ENCODE results near the gene SARDH. TPM values are rescaled to one million over a fixed set of nuclear protein-coding genes. Genes with fewer than 3 reads are reported as not detected.
A peak's percentile ranks its signal among the peaks of the same experiment; 100 is the strongest.
"Not testable (repeated sequence)": the region's sequence is repeated elsewhere in the genome, so short reads cannot be mapped to it uniquely, and the experiment has no call there.

SARDH gene
- total and polyA plus RNA-seq, 9 donors, result 2.5 to 10.0 (median 3.3) TPM

- Histone ChIP-seq H3K27ac (no peak overlapping the region), H3K4me3 (no peak overlapping the region), H3K9me3 (no peaks in the 10 kb centered on the region), H3K27me3 (no peaks in the 10 kb centered on the region), H3K4me1 (ENCODE audit: insufficient read depth) (peaks cover 2% of the 10 kb centered on the region), H3K36me3 (no peaks in the 10 kb centered on the region)
- 92 to 95% (median 92%) methylated on average over 15 of the region's 15 CpGs for WGBS, 3 donors
- DNase-seq, result peak; percentile 8 to 31 (median 13)
- intact Hi-C loops (cut with DNase I), result no loop called here
- TF ChIP-seq EP300 (IDR thresholded peaks at IDR 0.05) (no peak), POLR2A (IDR thresholded peaks at IDR 0.05) (no peak)
- TF ChIP-seq, protein P1, sequence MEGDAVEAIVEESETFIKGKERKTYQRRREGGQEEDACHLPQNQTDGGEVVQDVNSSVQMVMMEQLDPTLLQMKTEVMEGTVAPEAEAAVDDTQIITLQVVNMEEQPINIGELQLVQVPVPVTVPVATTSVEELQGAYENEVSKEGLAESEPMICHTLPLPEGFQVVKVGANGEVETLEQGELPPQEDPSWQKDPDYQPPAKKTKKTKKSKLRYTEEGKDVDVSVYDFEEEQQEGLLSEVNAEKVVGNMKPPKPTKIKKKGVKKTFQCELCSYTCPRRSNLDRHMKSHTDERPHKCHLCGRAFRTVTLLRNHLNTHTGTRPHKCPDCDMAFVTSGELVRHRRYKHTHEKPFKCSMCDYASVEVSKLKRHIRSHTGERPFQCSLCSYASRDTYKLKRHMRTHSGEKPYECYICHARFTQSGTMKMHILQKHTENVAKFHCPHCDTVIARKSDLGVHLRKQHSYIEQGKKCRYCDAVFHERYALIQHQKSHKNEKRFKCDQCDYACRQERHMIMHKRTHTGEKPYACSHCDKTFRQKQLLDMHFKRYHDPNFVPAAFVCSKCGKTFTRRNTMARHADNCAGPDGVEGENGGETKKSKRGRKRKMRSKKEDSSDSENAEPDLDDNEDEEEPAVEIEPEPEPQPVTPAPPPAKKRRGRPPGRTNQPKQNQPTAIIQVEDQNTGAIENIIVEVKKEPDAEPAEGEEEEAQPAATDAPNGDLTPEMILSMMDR (IDR thresholded peaks at IDR 0.05), result no peak
These were observed 30.8 kb upstream of the SARDH start for GRCh38 chr9:133768859-133769510.

DNA sequence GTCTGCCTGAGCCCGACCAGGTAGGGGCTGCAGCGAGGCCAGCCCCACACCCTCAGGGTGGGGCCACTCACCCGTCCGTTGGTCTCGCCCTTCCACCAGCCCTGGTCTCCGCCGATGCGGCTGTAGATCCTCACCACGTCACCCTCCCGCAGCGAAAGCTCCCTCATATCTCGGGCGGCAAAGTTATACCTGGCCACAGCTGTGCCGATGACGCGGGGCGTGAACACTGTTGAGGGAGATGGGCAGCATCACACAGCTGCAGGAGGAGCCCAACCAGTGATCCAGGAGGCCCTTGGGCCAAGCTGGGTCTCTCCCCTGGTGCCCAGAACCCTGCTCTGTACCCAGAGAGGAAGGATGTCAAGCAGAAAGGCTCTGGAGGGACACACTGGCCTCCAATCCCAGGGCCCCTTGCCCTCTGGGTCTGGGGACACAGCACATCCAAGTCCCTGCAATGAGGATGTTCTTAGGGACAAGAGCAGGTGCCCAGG lies 30.3 kb upstream of the SARDH start:
- Histone ChIP-seq H3K27me3 (no peaks in the 10 kb centered on the region), H3K9me3 (no peaks in the 10 kb centered on the region), H3K27ac (no peak overlapping the region), H3K4me1 (ENCODE audit: insufficient read depth) (peaks cover 2% of the 10 kb centered on the region), H3K36me3 (no peaks in the 10 kb centered on the region), H3K4me3 (no peak overlapping the region)
- intact Hi-C loops (cut with DNase I), result no loop called here
- WGBS, 3 donors, result 93 to 97% (median 96%) methylated on average over 17 of the region's 17 CpGs
- DNase-seq, result peak in 4 of 5 donors; percentile 5 to 23 (median 16)
- TF ChIP-seq EP300 (IDR thresholded peaks at IDR 0.05), result no peak

- Histone ChIP-seq H3K4me3 (no peak overlapping the region), H3K36me3 (no peaks in the 10 kb centered on the region), H3K9me3 (no peaks in the 10 kb centered on the region), H3K27ac (no peak overlapping the region), H3K27me3 (no peaks in the 10 kb centered on the region), H3K4me1 (ENCODE audit: insufficient read depth) (peaks cover 2% of the 10 kb centered on the region)
- DNase-seq, result peak in 1 of 5 donors; percentile 2
- 97 to 100% (median 100%) methylated on average over 1 of the region's 1 CpG for WGBS, 3 donors
- no peak for TF ChIP-seq POLR2A (IDR thresholded peaks at IDR 0.05)
- TF ChIP-seq EP300 (IDR thresholded peaks at IDR 0.05), result no peak
- TF ChIP-seq, protein P1 (IDR thresholded peaks at IDR 0.05), result no peak
- intact Hi-C loops (cut with DNase I), result no loop called here
These were observed 29.5 kb upstream of the SARDH start for GRCh38 chr9:133767625-133768024.

DNA sequence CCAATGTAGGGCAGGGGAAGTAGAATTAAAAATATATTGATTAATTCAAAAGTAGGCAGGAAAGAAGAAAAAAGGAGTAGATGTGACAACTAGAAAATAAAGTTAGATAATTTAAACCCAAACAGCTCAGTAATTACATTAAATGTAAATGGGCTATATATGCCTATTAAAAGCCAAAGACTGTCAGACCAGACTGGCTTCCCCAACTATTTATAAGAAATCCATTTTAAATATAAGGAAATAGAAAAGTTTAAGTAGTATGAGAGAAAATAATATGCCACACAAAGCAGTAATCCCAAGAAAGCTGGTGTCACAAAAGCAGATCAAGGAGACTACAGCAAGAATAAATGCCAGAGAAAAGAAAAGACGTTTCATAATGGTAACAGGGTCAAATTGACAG lies 28.9 kb upstream of the SARDH start:
- Histone ChIP-seq H3K4me3 (no peak overlapping the region), H3K27me3 (no peaks in the 10 kb centered on the region), H3K36me3 (no peaks in the 10 kb centered on the region), H3K4me1 (ENCODE audit: insufficient read depth) (peaks cover 2% of the 10 kb centered on the region), H3K27ac (no peak overlapping the region), H3K9me3 (no peaks in the 10 kb centered on the region)
- no peak for DNase-seq
- 89 to 98% (median 92%) methylated on average over 1 of the region's 1 CpG for WGBS, 3 donors
- intact Hi-C loops (cut with DNase I), result no loop called here
- no peak for TF ChIP-seq POLR2A (IDR thresholded peaks at IDR 0.05)
- TF ChIP-seq, protein P1 (IDR thresholded peaks at IDR 0.05), result no peak
- no peak for TF ChIP-seq EP300 (IDR thresholded peaks at IDR 0.05)

DNA sequence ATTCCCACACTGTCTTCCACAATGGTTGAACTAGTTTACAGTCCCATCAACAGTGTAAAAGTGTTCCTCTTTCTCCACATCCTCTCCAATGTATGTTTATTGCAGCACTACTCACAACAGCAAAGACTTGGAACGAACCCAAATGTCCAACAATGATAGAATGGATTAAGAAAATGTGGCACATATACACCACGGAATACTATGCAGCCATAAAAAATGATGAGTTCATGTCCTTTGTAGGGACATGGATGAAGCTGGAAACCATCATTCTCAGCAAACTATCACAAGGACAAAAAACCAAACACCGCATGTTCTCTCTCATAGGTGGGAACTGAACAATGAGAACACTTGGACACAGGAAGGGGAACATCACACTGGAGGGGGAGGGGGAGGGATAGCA lies 28.1 kb upstream of the SARDH start:
- H3K27ac ChIP-seq; H3K36me3 ChIP-seq; DNase-seq; H3K4me3 ChIP-seq; H3K27me3 ChIP-seq; H3K9me3 ChIP-seq; H3K4me1 ChIP-seq (ENCODE audit: insufficient read depth); intact Hi-C loops (cut with DNase I): not testable (repeated sequence)
- 81 to 94% (median 94%) methylated on average over 3 of the region's 3 CpGs for whole genome bisulfite sequencing, 3 donors
